Activated B cell treated with CpG ODN at 0.5 μM for 24 hours (primary cell): ENCODE data around the gene EML1. TPM values are rescaled to one million over a fixed set of nuclear protein-coding genes. Genes with fewer than 3 reads are reported as not detected.

ENCODE experiments used
- ATAC-seq: fragments of 200-7000 bp; cut with Tn5 transposase; one replicate; pipeline ENCODE4 v1.10.0; 2021; ENCODE audit warnings: low read depth, mild to moderate bottlenecking, moderate library complexity
- CTCF ChIA-PET: fragments of 350-600 bp; sonication (Branson Sonifier 250); formaldehyde crosslinking; loops from one replicate; lab custom pipeline; 2021; ENCODE audit warnings: antibody characterized with exemption; lab: Charles Lee
- POLR2A ChIA-PET: fragments of 350-600 bp; sonication (Branson Sonifier 250); formaldehyde crosslinking; loops from one replicate; lab custom pipeline; 2021; ENCODE audit warnings: antibody characterized with exemption; lab: Charles Lee
- DNase-seq: peaks from one replicate; pipeline ENCODE4 v3.0.0; 2022
- H3K27ac Mint-ChIP-seq: one replicate; pipeline ENCODE4 v1.8.0; 2020; ENCODE audit warnings: mixed read lengths
- H3K27me3 Mint-ChIP-seq: one replicate; pipeline ENCODE4 v1.8.0; 2021; ENCODE audit warnings: mixed read lengths
- H3K36me3 Mint-ChIP-seq: one replicate; pipeline ENCODE4 v1.8.0; 2021; ENCODE audit warnings: low read depth, mixed read lengths
- H3K4me1 Mint-ChIP-seq: one replicate; pipeline ENCODE4 v1.8.0; 2021; ENCODE audit warnings: mixed read lengths
- H3K4me3 Mint-ChIP-seq: one replicate; pipeline ENCODE4 v1.8.0; 2020; ENCODE audit warnings: mild to moderate bottlenecking, mixed read lengths
- H3K9me3 Mint-ChIP-seq: one replicate; pipeline ENCODE4 v1.8.0; 2020; ENCODE audit warnings: mixed read lengths
- intact Hi-C: fragments of 100-400 bp; cut with micrococcal nuclease; formaldehyde crosslinking; loops from one replicate; pipeline ENCODE4 v1.15.1; 2024
- total RNA-seq: library from RNA; stranded (reverse); gene quantifications from 2 replicates; pipeline ENCODE4 v1.2.3, GENCODE V29; 2022
- TF ChIP-seq, protein P1 (sequence below): fragments of 200-600 bp; IDR thresholded peaks from one replicate; pipeline ENCODE4 v1.8.0; 2022; ENCODE audit warnings: antibody characterized with exemption, mild to moderate bottlenecking

Gene EML1
- total RNA-seq, 1 donor from 2014 or later: not detected

DNA sequence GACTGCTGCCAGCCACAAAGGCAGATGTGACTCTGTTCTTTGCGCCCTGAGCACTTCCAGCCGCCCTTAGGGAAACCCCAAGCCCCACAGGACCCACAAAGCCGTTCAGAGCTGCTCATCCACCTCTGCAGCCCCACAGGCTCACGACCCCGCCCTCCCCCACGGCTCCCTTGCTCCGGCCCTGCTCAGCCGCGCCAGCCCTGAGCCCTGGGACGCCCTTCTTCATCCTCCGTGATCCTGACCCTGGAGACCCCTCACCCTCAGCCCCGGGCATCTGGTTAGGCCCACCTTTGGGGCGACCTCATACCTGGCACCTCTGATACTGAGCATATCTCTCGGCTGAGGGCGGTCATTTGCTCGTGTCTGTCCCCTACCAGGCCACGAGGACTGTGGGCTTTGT is 146.2 kb downstream of the EML1 start:
- Mint-ChIP-seq H3K27ac (no peak overlapping the region), H3K27me3 (peaks cover 45% of the 10 kb centered on the region)
- CTCF ChIA-PET: no interaction called here

GRCh38 chr14:99940064-99940463 is 146.9 kb downstream of the EML1 start:
- Mint-ChIP-seq H3K4me1 (no peaks in the 10 kb centered on the region), H3K9me3 (no peaks in the 10 kb centered on the region), H3K4me3 (no peak overlapping the region), H3K27ac (no peak overlapping the region), H3K27me3 (peaks cover 46% of the 10 kb centered on the region), H3K36me3 (no peaks in the 10 kb centered on the region)
- no peak for ATAC-seq
- intact Hi-C loops: no loop called here
- ChIA-PET POLR2A (no interaction called here), CTCF (no interaction called here)
- DNase-seq: no peak
- TF ChIP-seq, protein P1, sequence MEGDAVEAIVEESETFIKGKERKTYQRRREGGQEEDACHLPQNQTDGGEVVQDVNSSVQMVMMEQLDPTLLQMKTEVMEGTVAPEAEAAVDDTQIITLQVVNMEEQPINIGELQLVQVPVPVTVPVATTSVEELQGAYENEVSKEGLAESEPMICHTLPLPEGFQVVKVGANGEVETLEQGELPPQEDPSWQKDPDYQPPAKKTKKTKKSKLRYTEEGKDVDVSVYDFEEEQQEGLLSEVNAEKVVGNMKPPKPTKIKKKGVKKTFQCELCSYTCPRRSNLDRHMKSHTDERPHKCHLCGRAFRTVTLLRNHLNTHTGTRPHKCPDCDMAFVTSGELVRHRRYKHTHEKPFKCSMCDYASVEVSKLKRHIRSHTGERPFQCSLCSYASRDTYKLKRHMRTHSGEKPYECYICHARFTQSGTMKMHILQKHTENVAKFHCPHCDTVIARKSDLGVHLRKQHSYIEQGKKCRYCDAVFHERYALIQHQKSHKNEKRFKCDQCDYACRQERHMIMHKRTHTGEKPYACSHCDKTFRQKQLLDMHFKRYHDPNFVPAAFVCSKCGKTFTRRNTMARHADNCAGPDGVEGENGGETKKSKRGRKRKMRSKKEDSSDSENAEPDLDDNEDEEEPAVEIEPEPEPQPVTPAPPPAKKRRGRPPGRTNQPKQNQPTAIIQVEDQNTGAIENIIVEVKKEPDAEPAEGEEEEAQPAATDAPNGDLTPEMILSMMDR: no peak

More for the DNA sequence above, 146.2 kb downstream of the EML1 start:
- Mint-ChIP-seq H3K4me1 (no peaks in the 10 kb centered on the region), H3K9me3 (no peaks in the 10 kb centered on the region), H3K4me3 (no peak overlapping the region), H3K36me3 (no peaks in the 10 kb centered on the region)
- POLR2A ChIA-PET: no interaction called here
- intact Hi-C loops: no loop called here
- DNase-seq (no peak), ATAC-seq (no peak)
- TF ChIP-seq, protein P1: no peak

GRCh38 chr14:99941211-99941610 is 148.0 kb downstream of the EML1 start:
- ChIA-PET POLR2A (no interaction called here), CTCF (no interaction called here)
- Mint-ChIP-seq H3K9me3 (no peaks in the 10 kb centered on the region), H3K4me3 (no peak overlapping the region), H3K27ac (no peak overlapping the region), H3K27me3 (peaks cover 44% of the 10 kb centered on the region), H3K36me3 (no peaks in the 10 kb centered on the region), H3K4me1 (peaks cover 1% of the 10 kb centered on the region)
- no peak for ATAC-seq
- intact Hi-C loops: no loop called here
- TF ChIP-seq, protein P1: no peak
- DNase-seq: no peak

GRCh38 chr14:99943620-99944019 is 150.4 kb downstream of the EML1 start:
- no peaks in the 10 kb centered on the region for H3K9me3 Mint-ChIP-seq
- H3K27me3 Mint-ChIP-seq: peaks cover 43% of the 10 kb centered on the region

GRCh38 chr14:99944241-99944651 is 151.0 kb downstream of the EML1 start:
- Mint-ChIP-seq H3K4me3 (no peak overlapping the region), H3K9me3 (no peaks in the 10 kb centered on the region), H3K36me3 (no peaks in the 10 kb centered on the region), H3K27me3 (peaks cover 39% of the 10 kb centered on the region), H3K4me1 (peaks cover 10% of the 10 kb centered on the region), H3K27ac (no peak overlapping the region)
- ChIA-PET POLR2A (no interaction called here), CTCF (no interaction called here)
- TF ChIP-seq, protein P1: no peak
- ATAC-seq (no peak), DNase-seq (no peak)
- intact Hi-C loops: no loop called here

More at GRCh38 chr14:99943620-99944019, 150.4 kb downstream of the EML1 start:
- no peak for DNase-seq
- no peak overlapping the region for H3K4me3 Mint-ChIP-seq
- TF ChIP-seq, protein P1: no peak
- ATAC-seq: no peak
- H3K4me1 Mint-ChIP-seq: peaks cover 10% of the 10 kb centered on the region
- POLR2A ChIA-PET: no interaction called here
- no peak overlapping the region for H3K27ac Mint-ChIP-seq
- H3K36me3 Mint-ChIP-seq: no peaks in the 10 kb centered on the region
- CTCF ChIA-PET: no interaction called here
- intact Hi-C loops: no loop called here
